COR-L47 (cell line): ENCODE results near the gene SLC25A46.
"Not testable (repeated sequence)": the region's sequence is repeated elsewhere in the genome, so short reads cannot be mapped to it uniquely, and the experiment has no call there.

ENCODE experiments used
- DNase-seq: peaks from one replicate; lab custom pipeline; 2025; lab: John Stamatoyannopoulos, UW

The SLC25A46 gene

GRCh38 chr5:110757118-110757729, 18.4 kb downstream of the SLC25A46 start:
- DNase-seq: peak; percentile 35

GRCh38 chr5:110760158-110760557, 21.4 kb downstream of the SLC25A46 start:
- DNase-seq: no peak

DNA sequence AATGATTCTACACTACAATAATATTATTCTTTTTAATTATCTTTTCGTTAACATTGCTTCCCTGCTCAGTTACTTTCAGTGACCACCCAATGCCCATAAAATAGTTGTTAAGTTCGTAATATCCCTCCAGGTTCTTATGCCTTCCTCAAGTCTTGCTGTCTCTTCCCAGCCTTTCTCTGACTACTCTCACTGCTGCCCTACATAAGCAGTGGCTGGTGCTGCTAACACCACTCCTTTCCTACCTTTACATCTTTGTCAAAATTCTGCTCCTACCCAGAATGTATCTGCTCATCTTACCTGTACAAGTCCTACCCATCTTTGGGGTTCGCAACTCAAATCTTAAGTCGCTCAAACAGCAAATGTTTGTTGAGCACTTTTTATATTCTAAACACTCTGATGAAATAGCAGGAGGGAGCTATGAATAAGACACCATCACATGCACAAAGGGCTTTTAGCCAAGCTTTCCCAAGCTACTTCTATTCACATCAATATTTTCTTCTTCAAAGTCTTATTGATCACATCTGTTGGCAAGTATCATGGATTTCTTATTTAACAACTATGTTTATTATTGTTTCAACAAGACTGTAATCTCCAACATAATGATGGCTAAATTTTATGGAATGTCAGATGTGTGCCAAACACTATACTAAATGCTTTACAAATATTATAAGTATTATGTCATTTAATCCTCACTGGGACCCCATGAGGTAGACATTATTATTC, 29.5 kb downstream of the SLC25A46 start:
- DNase-seq: no peak

DNA sequence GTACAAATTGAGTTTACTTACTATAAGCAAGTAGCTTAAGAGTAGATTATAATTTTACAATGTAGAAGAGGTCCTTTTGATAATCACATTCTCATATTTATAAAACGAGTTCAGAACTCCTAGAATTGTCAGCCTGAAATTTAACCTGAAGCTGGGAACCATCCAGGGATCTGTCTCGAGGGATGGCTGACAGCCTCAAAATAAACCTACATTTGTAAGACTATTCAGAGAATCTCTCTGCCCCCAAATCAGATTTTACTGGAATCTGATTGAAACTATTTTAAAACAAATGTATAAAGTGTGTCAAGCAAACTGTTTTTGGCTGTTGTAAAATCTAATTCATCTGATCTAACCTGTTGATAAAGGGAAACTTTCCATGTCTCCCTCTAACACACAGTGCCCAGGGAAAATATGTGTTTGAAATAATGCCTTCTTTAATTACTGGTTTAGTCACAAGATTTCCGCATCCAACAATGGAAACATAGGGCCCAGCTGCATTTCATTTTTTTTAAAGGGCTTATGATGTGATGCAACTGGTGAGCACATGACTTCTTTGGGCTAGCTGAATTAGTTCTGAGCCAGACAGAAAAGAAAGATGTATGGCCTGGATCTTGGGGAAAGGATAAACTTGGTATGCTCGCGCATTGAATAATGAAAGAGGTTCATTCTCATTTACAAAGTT, 30.3 kb downstream of the SLC25A46 start:
- no peak for DNase-seq

DNA sequence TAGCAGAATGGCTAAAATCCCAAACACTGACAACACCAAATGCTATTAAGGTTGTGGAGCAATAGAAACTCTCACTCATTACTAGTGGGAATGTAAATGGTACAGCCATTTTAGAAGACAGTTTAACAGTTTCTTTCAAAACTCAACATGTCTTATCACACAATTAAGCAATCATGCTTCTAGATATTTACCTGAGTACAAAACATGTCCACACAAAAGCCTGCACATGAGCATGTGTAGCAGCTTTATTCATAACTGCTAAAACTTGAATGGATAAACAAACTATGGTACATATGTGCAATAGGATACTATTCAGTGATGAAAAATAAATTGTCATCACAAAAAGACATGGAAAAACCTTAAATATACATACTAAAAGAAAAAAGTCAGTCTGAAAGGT, 31.5 kb downstream of the SLC25A46 start:
- no peak for DNase-seq

DNA sequence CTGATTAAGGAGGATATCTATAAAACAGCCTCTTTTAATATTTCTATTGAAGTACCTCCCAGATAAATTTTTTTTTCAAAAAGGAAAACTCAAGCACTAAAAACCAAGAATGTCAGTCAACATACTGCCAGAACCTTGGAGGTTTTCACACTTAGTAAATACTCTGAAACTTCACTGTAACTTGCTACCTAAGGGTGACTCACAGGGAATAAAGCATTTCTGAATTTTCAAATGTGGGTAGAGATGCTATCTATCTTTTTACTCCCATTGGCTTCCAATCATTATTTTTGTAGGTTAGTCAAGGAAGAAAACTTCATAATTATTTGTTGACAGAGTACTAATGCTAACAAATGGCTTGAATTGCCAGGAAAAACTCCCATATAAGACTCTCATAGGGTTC, 46.1 kb downstream of the SLC25A46 start:
- DNase-seq: no peak

- DNase-seq: no peak
Observed at GRCh38 chr5:110785356-110785755, 46.5 kb downstream of the SLC25A46 start.

DNA sequence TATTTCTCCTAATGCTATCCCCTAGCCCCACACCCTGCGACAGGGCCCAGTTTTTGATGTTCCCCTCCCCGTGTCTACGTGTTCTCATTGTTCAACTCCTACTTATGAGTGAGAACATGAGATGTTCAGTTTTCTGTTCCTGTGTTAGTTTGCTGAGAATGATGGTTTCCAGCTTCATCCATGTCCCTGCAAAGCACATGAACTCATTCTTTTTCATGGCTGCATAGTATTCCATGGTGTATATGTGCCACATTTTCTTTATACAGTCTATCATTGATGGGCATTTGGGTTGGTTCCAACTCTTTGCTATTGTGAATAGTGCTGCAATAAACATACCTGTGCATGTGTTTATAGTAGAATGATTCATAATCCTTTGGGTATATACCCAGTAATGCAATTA, 49.2 kb downstream of the SLC25A46 start:
- DNase-seq: not testable (repeated sequence)

GRCh38 chr5:110790673-110791072, 51.9 kb downstream of the SLC25A46 start:
- DNase-seq: no peak

GRCh38 chr5:110802998-110803397, 64.2 kb downstream of the SLC25A46 start:
- no peak for DNase-seq

DNA sequence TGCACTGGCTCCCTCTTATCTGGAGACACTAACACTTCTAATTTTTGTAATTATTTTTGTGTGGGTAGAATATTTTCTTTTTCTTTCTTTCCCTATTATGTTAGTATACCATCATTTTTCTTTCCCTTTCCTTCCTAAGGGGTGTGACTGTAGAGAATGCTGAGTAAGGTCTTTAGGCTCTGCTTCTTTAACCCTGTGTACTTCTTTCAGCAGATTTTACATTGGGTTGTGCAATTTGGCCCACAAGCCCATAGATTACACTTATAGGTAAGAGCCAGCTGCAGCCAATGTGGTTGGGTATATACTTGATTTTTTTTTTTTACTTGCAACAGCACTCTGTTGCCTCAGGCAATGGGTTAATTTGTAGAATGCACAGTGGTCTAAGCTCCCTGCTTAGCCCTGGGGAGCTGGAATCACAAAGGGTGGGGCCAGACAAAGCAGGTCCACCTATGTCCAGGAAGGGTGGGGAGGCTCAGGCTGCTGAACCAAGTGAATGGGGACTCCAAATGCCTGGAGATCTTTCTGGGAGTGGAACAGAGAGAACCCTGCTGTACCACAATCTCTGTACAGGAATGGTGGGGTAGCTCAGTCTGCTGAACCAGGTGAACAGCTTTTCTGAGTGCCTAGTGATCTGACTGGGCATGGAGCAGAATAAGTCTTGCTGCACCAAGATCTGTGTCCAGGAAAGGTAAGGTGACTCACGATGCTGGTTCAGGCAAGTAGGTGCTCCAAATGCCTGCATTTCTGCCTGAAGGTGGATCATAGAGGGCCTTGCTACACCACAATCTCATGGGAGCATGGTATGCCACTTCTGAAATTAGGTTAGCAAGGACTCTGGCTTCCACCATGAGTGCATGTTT, 64.9 kb downstream of the SLC25A46 start:
- DNase-seq: no peak

DNA sequence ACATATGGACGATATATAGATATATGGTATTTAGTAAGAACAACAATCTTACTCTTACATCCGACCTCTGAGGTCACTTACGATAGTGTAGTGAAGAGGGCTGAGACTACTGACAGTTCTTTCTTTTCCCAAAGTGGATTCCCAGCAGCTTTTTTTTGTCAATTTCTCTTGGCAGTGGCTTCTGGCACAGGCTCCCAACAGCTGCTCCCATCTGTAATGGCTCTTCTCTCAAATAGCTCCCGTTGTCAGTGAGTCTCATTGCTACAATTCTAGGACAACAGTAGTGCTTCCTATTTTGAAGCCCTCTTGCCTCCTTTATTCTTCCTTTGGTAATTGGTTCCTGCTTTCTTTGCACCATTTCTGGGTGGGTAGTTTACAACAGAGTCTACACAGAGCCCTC, 68.4 kb downstream of the SLC25A46 start:
- no peak for DNase-seq

- DNase-seq: no peak
Observed at GRCh38 chr5:110809006-110809405, 70.2 kb downstream of the SLC25A46 start.
